Measurements from ENCODE around the gene SAFB.

- TF ChIP-seq, protein P1, sequence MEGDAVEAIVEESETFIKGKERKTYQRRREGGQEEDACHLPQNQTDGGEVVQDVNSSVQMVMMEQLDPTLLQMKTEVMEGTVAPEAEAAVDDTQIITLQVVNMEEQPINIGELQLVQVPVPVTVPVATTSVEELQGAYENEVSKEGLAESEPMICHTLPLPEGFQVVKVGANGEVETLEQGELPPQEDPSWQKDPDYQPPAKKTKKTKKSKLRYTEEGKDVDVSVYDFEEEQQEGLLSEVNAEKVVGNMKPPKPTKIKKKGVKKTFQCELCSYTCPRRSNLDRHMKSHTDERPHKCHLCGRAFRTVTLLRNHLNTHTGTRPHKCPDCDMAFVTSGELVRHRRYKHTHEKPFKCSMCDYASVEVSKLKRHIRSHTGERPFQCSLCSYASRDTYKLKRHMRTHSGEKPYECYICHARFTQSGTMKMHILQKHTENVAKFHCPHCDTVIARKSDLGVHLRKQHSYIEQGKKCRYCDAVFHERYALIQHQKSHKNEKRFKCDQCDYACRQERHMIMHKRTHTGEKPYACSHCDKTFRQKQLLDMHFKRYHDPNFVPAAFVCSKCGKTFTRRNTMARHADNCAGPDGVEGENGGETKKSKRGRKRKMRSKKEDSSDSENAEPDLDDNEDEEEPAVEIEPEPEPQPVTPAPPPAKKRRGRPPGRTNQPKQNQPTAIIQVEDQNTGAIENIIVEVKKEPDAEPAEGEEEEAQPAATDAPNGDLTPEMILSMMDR (IDR thresholded peaks at IDR 0.05) = no peak
- TF ChIP-seq POLR2A (IDR thresholded peaks at IDR 0.05) = no peak
These were observed 42.7 kb upstream of the SAFB start for GRCh38 chr19:5580161-5580571.

All from esophagus squamous epithelium (tissue), 4 donors.